ENCODE results near the gene ZDHHC5. TPM values are rescaled to one million over a fixed set of nuclear protein-coding genes. Genes with fewer than 3 reads are reported as not detected.

Gene ZDHHC5
- total RNA-seq, 1 experiment from 2014 or later: 51.6 TPM

- ChIA-PET POLR2A (no interaction called here), CTCF (interaction anchor here (1.0 to 1.1 kb wide), 2 partner anchors 102 to 825 kb away, joined by 3 to 5 read pairs; no protein-coding TSS in a partner anchor)
- H3K4me1 Mint-ChIP-seq: no peaks in the 10 kb centered on the region
- no peak for DNase-seq (ENCODE audit: low spot score)
- ATAC-seq: no peak
- H3K27me3 Mint-ChIP-seq (ENCODE audit: low read depth): no peaks in the 10 kb centered on the region
- H3K27ac Mint-ChIP-seq: no peak overlapping the region
- H3K36me3 Mint-ChIP-seq: peaks cover 57% of the 10 kb centered on the region
- H3K4me3 Mint-ChIP-seq: no peak overlapping the region
- TF ChIP-seq ZNF317 (CRISPR knock-in tag; IDR thresholded peaks at IDR 0.05; ENCODE audit: borderline replicate concordance, low read depth) (no peak), HMGA2 (CRISPR knock-in tag; IDR thresholded peaks at IDR 0.05) (no peak), FOXP4 (CRISPR knock-in tag; IDR thresholded peaks at IDR 0.05) (no peak), E2F5 (CRISPR knock-in tag; IDR thresholded peaks at IDR 0.05) (no peak), GABPB1 (CRISPR knock-in tag; IDR thresholded peaks at IDR 0.05) (no peak)
- no peaks in the 10 kb centered on the region for H3K9me3 Mint-ChIP-seq
These were observed 31.0 kb downstream of the ZDHHC5 start for GRCh38 chr11:57698843-57699365.

GRCh38 chr11:57699813-57700212 lies 31.9 kb downstream of the ZDHHC5 start:
- no peak for DNase-seq (ENCODE audit: low spot score)
- CTCF ChIA-PET: interaction anchor here (1.1 kb wide), 1 partner anchor 101 kb away, joined by 5 read pairs; no protein-coding TSS in a partner anchor
- peak; percentile 83 for ATAC-seq
- Mint-ChIP-seq H3K4me1 (no peaks in the 10 kb centered on the region), H3K27me3 (ENCODE audit: low read depth) (no peaks in the 10 kb centered on the region), H3K27ac (no peak overlapping the region), H3K9me3 (no peaks in the 10 kb centered on the region), H3K4me3 (no peak overlapping the region), H3K36me3 (peaks cover 65% of the 10 kb centered on the region)
- POLR2A ChIA-PET: no interaction called here
- TF ChIP-seq ATF3 (CRISPR knock-in tag; conservative IDR thresholded peaks at IDR 0.05): no peak
- no peak for TF ChIP-seq ZBTB21 (CRISPR knock-in tag; IDR thresholded peaks at IDR 0.05; ENCODE audit: borderline replicate concordance)
- TF ChIP-seq EMX1 (CRISPR knock-in tag; IDR thresholded peaks at IDR 0.05): no peak
- no peak for TF ChIP-seq CDX4 (CRISPR knock-in tag; IDR thresholded peaks at IDR 0.05; ENCODE audit: borderline replicate concordance)
- TF ChIP-seq SMAD3 (CRISPR knock-in tag; IDR thresholded peaks at IDR 0.05; ENCODE audit: borderline replicate concordance): no peak
- TF ChIP-seq ZNF671 (CRISPR knock-in tag; IDR thresholded peaks at IDR 0.05): no peak
- no peak for TF ChIP-seq ZNF232 (CRISPR knock-in tag; IDR thresholded peaks at IDR 0.05)
- TF ChIP-seq E2F4 (CRISPR knock-in tag; IDR thresholded peaks at IDR 0.05; ENCODE audit: borderline replicate concordance, low read depth): no peak
- TF ChIP-seq ZNF512 (CRISPR knock-in tag; IDR thresholded peaks at IDR 0.05; ENCODE audit: borderline replicate concordance): no peak
- no peak for TF ChIP-seq ARID4B (CRISPR knock-in tag; IDR thresholded peaks at IDR 0.05; ENCODE audit: borderline replicate concordance)
- no peak for TF ChIP-seq NFATC4 (CRISPR knock-in tag; IDR thresholded peaks at IDR 0.05)
- no peak for TF ChIP-seq GABPB1 (CRISPR knock-in tag; IDR thresholded peaks at IDR 0.05)
- no peak for TF ChIP-seq OVOL2 (CRISPR knock-in tag; IDR thresholded peaks at IDR 0.05; ENCODE audit: borderline replicate concordance)
- TF ChIP-seq ZNF532 (CRISPR knock-in tag; IDR thresholded peaks at IDR 0.05; ENCODE audit: borderline replicate concordance): no peak

All from WTC11 (cell line).